HG03196 (cell line): ENCODE measurements around the gene ASB10.

Source experiments
- ATAC-seq: cut with Tn5 transposase; IDR thresholded peaks from one replicate; pipeline ENCODE4 v1.9.1; 2021; ENCODE audit not compliant: unreplicated experiment

Gene ASB10

GRCh38 chr7:151137791-151138152 is 49.3 kb downstream of the ASB10 start:
- no peak for ATAC-seq

- no peak for ATAC-seq
Measured at GRCh38 chr7:151137076-151137675, 49.9 kb downstream of the ASB10 start.

- ATAC-seq, result no peak
Measured at GRCh38 chr7:151135866-151136843, 50.9 kb downstream of the ASB10 start.

DNA sequence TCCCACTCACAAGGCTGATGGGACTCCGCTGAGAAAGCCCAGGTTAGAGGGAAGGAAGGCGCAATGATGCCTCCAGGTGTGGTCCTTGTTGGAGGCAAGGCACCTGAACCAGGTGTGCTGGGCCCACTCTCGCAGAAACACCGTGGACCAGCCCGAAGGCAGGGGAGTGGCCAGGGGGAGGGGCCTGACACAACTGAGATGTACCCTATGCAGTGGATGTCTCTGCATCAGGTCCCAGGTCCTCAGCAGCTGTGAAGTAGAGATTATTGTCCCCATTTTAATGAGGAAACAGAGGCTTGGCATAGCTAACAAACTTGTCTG is 51.6 kb downstream of the ASB10 start:
- ATAC-seq, result no peak

DNA sequence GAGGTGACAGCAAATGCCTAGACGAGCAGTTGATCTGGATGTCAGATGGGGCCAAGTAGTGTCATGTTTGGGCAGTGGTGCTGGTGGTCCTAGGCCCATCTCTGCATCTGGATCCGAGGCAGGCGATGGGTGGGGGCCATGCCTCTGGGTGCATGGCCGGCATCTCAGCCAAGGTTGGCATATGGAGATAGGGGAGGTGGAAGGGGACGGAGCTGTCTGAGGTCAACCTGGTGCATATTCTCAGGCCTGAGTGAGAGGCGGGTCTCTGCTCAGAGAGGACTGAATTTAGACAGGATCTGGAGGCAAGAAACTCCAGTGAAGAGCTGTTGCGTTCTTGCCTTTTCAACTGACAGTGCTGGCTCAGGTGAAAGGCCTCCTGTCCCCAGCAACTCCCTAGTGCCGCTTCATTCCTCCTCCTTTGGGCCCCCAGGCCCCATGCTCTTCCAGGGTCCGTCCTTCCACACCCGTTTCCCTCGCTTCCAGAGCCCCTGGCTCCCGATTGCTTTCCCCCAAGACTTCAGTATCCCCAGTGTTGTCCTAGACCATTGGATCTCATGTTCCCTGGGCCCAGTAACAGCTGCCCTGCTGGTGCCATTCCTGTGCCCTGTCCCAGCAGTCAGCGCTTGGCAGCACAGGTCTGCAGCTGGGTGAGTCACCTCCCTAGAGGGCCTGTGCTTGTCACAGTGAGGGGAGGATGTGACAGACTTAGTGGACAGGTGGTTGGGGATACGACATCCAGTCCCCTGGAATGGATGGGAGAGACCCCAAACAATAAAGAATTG is 52.1 kb downstream of the ASB10 start:
- ATAC-seq, result no peak

DNA sequence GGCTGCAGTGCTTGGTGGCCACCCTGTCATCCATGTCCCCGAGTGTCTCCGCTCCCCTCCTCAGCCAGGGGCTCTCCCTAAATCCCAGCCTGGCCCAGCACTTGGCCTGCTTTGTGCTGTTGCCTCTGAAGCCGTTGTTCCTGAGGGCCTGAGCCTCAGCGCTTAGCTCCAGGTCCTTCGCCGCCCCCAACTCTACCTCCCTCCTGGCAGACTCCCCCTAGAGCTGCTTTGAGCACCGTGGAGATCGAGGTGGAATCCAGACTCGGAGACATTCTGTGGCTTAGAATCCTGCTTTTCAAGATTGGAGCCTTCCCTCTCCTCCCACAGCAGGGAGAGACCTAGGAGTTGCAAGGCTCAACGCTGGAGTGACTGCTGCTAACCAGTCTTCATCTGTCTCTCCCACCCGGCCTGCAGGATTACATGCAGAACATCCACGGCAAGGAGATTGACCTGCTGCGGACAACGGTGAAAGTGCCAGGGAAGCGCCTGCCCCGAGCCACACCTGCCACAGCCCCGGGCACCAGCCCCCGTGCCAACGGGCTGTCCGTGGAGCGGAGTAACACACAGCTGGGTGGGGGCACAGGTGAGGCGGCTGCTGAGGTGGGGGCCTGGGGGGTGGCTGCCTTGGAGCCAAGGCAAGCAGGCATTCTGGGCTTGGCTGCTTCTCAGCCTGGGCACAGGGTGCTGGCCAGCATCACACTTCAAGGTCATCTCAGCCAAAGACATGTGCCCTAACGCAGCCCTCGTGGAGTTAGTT is 52.9 kb downstream of the ASB10 start:
- no peak for ATAC-seq

- ATAC-seq, result no peak
Measured at GRCh38 chr7:151133266-151133985, 53.6 kb downstream of the ASB10 start.

GRCh38 chr7:151132461-151133205 is 54.4 kb downstream of the ASB10 start:
- ATAC-seq, result no peak

DNA sequence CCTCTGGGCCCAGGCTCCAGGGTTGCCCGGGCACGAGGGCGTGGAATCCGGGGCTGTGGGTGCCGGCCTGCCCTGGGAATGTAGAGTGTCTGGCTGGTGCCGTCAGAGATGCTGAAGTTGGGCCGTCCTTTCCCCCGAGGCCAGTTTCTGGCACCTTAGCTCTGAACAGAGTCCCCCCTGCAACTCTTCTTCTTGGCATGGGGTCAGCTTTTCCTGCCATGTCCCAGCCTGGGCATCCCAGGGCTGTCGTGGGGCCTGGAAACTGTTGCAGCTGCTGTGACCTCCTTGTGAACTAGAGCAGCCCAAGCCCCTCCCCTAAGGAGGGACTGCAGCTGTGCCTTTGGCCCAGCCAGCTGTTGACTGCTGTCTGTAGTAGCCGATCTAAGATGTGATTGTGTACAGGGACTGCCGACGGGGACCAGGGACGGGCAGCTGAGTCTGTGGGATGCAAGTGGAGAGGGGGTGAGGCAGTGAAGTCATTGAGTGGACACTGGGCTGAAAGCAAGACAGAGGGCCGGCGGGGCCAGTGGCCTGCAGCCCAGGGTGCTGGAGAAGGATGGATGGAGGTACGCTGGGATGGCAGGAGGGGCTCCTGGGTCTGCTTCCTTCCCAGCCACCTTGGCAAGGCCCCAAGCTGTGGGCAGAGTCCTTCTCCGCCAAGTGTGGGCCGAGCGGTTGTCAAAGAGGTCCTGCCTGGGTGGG is 55.3 kb downstream of the ASB10 start:
- ATAC-seq, result no peak

- no peak for ATAC-seq
Measured at GRCh38 chr7:151131224-151131591, 55.8 kb downstream of the ASB10 start.

GRCh38 chr7:151130741-151131157 is 56.3 kb downstream of the ASB10 start:
- no peak for ATAC-seq

DNA sequence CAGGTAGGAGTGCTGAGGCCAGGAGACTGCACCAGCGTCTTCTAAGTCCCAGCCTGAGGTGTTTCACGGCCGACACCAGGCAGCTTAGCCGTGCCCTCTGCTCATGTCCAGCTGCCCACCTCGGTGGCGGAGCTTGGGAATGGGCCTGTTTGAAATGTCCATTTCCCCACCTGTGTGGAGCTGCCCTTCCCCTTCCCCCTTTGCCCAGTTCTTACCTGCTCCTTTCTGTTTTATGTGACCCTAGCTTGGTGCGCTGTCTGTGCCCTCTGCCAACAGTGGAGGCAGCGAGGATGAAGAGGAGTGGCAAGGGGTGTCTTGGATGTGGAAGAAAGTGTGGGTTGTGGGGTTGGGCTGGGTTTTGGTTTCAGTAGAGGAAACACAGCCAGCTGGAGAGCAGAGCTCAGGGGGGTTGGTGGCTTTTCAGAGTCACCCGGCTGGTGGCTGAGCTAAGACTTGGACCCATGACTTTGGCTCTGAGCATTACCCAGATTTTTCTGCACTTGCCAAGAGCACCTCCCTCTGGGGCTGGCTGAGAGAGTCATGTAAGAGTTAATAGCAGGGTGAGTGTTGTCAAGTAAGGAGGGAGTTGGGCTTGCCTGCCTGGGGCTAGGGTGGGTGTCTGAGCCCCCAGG is 57.0 kb downstream of the ASB10 start:
- no peak for ATAC-seq

DNA sequence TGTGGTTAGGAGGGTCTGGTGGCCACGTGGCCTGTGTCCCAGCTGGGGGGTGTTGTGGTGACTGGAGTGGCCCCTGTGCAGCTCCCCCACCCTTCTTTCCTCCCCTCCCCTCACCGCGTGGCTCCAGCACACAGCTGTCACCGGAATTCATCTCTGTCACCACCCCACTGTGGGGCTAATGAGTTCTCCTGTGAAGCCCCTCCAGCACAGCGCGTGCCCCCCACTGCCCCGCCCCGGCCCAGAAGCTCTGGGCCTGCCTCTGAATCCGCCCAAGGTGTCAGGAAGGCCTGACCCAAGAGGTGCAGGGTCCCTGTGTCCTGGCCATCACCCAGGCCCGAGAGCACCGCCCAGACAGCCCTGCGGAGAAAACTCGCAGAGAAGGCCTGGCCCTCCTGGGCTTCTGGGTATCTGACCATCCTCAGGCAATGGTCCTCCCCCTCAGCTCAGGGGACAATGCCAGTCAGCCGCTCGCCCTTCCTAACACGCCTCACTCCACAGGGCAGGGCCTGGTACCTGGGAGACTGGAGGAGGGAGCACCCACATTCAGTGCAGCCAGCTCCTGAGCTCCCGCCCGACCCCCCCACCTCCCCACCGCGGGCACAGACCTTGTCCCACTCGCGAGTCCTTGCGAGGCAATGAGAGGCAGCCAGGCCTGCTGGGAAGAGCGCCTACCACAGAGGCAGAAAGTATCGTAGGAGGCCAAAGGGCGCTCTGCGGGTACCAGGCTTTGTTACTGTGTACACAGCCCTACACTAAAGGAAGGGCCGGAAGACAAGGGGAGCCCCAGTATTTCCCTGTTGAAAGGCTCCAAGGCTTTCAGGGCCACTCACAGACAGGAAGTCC is 57.7 kb downstream of the ASB10 start:
- no peak for ATAC-seq

DNA sequence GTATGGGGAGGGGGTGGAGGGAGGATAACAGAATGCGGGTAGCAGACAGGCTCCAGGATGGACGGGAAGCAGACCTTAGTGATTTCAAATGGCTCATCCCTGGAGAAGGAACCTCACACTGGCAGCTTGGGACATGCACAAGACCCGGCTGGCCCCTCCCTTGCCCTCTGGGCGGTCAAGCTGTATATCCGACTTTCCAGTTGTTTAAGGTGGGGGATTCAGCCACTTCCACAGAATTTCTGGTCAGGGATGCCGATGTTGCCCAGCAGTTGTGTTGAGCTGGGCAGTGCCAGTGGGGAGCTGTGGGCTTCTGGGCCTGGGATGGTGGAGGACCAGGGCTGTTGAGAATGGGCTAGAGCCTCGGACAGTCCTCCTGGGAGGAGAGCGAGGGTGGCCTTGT is 58.3 kb downstream of the ASB10 start:
- no peak for ATAC-seq

GRCh38 chr7:151128144-151128543 is 58.9 kb downstream of the ASB10 start:
- ATAC-seq, result no peak

DNA sequence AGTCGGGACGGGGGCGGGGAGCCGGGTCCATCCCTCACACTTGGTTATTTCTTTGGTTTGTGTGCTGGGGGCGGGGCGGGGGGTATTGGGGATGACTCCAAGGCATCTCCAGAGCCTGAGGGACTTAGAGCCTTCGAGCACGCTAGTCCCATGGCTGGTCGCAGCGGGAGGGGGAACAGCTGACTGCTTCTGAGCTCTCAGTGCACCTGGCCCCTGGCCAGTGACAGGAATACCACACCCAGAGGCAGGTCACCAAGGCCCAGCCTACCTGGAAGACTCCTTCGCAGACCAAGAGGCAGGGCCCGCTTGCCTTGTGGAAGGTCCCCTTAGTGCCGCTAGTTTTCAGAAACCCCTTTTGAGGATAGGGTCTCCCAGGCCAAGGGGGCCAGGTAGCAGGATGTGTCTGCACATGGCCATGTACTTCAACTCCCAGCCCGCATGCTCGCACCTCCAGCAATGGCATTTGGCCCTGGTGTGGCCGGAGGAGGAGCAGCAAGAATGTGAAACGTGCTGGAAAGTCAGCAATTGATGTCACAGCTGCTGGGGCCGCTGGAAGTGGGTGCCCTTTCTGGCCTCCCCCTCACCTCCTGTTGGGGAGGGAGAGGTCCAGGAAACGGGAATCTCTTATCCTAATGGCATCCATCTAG is 60.4 kb downstream of the ASB10 start:
- ATAC-seq, result no peak

DNA sequence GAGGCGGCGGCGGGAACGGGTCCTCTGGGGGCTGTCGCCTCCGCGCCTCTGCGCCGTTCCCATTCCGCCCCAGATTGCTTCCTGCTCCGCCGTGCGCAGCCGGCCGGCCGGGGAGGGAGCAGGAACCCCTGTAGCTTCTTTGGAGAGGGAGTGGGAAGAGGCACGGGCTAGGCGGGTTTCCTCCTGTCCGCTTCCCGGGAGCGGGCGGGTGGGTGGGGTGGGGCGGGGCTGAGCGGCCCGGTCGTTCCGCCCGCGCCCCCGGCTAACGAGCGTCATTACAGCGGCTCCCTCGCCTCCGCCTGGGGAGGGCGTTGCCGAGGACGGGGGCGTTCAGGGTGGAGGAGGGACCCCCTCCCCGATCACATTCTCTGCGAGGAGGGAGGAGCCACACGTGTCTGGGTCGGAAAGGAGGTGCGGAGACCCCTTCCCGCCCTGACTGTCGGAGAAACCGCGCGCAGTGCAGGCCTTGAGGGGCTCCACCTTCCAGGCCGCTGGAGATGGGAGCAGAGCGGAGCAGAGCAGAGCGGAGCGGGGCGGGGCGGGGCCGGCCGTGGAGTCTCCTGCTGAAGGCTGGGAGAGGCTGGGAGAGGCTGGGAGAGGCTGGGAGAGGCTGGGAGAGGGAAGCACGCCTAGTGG is 61.1 kb downstream of the ASB10 start:
- no peak for ATAC-seq
